Measurements from ENCODE around the gene TMED6. TPM values are rescaled to one million over a fixed set of nuclear protein-coding genes. Genes with fewer than 3 reads are reported as not detected.

Gene TMED6
- total and polyA plus RNA-seq, 4 donors: 0.24 to 0.95 (median 0.49) TPM

DNA sequence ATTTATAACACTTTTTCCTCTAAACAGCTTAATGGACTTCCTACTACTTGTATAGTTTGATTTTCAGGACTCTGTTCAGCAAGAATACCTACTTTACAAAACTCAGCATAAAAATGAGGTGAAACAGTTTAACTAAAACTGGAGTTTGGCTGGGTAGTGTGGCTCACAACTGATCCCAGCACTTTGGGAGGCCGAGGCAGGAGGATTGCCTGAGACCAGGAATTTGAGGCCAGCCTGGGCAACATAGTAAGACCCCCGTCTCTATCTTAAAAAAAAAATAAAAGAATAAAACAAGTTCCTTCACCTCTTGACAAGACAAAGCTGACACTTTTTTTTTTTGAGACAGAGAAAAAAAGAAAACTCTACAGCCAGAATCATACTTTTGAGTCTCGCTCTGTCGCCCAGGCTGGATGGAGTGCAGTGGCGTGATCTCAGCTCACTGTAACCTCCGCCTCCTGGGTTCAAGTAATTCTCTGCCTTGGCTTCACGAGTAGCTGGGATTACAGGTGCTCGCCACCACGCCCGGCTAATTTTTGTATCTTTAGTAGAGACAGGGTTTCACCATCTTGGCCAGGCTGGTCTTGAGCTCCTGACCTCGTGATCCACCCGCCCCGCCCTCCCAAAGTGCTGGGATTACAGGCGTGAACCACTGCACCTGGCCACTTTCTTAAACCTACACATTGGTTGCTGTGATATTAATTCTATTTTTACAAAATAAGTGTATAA lies 23.8 kb downstream of the TMED6 start:
- Histone ChIP-seq H3K9ac (ENCODE audit: insufficient read depth in 1 of 2, low read length in 2 of 2) (no peak overlapping the region), H3K36me3 (ENCODE audit: control insufficient read depth in 4 of 4, insufficient read depth in 4 of 4, low read length in 4 of 4) (peaks cover 14 to 44% (median 34%) of the 10 kb centered on the region in 4 donors)
- no peak for DNase-seq

DNA sequence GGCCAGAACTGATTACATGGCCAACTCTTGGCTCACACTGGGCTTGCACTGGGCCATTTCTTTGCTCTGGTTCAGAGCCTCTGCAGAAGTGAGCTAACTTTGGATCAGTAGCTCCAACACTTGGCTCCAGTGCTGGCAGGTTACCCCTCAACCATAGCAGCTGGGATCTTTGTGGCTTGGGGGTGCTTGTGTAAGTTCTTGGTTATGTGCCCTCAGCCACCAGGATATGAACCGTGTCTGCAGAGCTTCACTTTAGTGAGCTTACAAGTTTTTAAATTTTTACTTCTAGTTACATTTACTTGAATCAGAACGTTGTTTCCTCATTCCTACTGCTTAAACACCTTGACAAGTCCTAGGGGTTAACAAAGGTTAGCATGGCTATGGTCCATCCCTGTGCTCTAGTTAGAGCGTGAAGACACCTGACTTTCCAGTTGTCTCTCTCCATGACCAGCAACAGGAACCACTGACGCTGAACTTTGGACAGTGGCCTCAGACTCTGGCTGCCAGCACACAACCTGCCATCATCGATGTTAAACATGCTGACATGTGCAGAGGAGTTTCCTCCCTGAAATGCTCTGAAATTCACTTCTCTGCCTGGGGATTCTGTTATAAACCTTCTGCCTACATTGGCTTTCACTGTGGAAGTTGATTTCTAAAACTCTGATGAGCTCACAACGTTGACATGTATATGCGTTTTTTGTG lies 25.3 kb downstream of the TMED6 start:
- peaks cover 10 to 19% (median 17%) of the 10 kb centered on the region in 5 donors for H3K4me1 ChIP-seq (ENCODE audit: control insufficient read depth in 5 of 5, insufficient read depth in 5 of 5, low read length in 5 of 5)
- H3K27ac ChIP-seq (ENCODE audit: low read depth in 1 of 2, low read length in 1 of 2): no peak overlapping the region

More for the DNA sequence above, 23.8 kb downstream of the TMED6 start:
- TF ChIP-seq, protein P1, sequence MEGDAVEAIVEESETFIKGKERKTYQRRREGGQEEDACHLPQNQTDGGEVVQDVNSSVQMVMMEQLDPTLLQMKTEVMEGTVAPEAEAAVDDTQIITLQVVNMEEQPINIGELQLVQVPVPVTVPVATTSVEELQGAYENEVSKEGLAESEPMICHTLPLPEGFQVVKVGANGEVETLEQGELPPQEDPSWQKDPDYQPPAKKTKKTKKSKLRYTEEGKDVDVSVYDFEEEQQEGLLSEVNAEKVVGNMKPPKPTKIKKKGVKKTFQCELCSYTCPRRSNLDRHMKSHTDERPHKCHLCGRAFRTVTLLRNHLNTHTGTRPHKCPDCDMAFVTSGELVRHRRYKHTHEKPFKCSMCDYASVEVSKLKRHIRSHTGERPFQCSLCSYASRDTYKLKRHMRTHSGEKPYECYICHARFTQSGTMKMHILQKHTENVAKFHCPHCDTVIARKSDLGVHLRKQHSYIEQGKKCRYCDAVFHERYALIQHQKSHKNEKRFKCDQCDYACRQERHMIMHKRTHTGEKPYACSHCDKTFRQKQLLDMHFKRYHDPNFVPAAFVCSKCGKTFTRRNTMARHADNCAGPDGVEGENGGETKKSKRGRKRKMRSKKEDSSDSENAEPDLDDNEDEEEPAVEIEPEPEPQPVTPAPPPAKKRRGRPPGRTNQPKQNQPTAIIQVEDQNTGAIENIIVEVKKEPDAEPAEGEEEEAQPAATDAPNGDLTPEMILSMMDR (IDR thresholded peaks at IDR 0.05; ENCODE audit: control extremely low read depth, extremely low read depth): no peak
- H3K4me3 ChIP-seq: no peak overlapping the region
- H3K4me1 ChIP-seq (ENCODE audit: control insufficient read depth in 5 of 5, insufficient read depth in 5 of 5, low read length in 5 of 5): peaks cover 10 to 20% (median 17%) of the 10 kb centered on the region in 5 donors
- no peaks in the 10 kb centered on the region for H3K9me3 ChIP-seq (ENCODE audit: control insufficient read depth in 4 of 4, insufficient read depth in 3 of 4, low read length in 3 of 4)
- no peaks in the 10 kb centered on the region for H3K27me3 ChIP-seq (ENCODE audit: control insufficient read depth in 3 of 3, insufficient read depth in 3 of 3, low read length in 2 of 3)
- WGBS, 2 donors: 94 to 96% methylated on average over 14 of the region's 14 CpGs
- H3K27ac ChIP-seq (ENCODE audit: low read depth in 1 of 2, low read length in 1 of 2): no peak overlapping the region
- no peak for ATAC-seq (ENCODE audit: insufficient read depth, low FRiP score)

DNA sequence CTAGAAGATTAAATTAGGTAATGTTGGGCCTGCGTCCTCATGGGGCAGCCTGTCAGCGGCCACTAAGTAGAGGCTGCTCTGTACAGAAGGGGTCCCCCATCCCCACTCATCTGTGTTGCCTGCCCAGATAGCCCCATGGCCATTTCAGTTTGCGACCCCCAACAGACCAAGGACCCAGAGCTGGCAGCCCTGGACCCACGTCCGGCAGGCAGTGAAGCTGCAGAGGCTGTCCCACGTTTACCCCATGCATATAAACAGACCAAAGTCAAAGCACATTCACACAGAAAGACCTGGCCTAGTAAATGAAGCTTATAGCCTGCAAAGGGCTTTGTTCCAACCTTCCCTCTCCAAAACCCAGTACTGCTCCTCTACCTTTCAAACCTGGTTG lies 25.8 kb downstream of the TMED6 start:
- Histone ChIP-seq H3K27ac (ENCODE audit: low read depth in 1 of 2, low read length in 1 of 2) (no peak overlapping the region), H3K4me3 (no peak overlapping the region), H3K4me1 (ENCODE audit: control insufficient read depth in 5 of 5, insufficient read depth in 5 of 5, low read length in 5 of 5) (peaks cover 10 to 19% (median 14%) of the 10 kb centered on the region in 5 donors), H3K27me3 (ENCODE audit: control insufficient read depth in 3 of 3, insufficient read depth in 3 of 3, low read length in 2 of 3) (no peaks in the 10 kb centered on the region), H3K9ac (ENCODE audit: insufficient read depth in 1 of 2, low read length in 2 of 2) (no peak overlapping the region), H3K9me3 (ENCODE audit: control insufficient read depth in 4 of 4, insufficient read depth in 3 of 4, low read length in 3 of 4) (no peaks in the 10 kb centered on the region), H3K36me3 (ENCODE audit: control insufficient read depth in 4 of 4, insufficient read depth in 4 of 4, low read length in 4 of 4) (peaks cover 20 to 53% (median 37%) of the 10 kb centered on the region in 4 donors)
- ATAC-seq (ENCODE audit: insufficient read depth, low FRiP score) (no peak), DNase-seq (no peak)
- WGBS, 2 donors: 93% methylated on average over 6 of the region's 6 CpGs
- TF ChIP-seq, protein P1 (IDR thresholded peaks at IDR 0.05; ENCODE audit: control extremely low read depth, extremely low read depth): no peak

More for the DNA sequence above, 25.3 kb downstream of the TMED6 start:
- no peak overlapping the region for H3K9ac ChIP-seq (ENCODE audit: insufficient read depth in 1 of 2, low read length in 2 of 2)
- peaks cover 20 to 53% (median 34%) of the 10 kb centered on the region in 4 donors for H3K36me3 ChIP-seq (ENCODE audit: control insufficient read depth in 4 of 4, insufficient read depth in 4 of 4, low read length in 4 of 4)
- no peak for ATAC-seq (ENCODE audit: insufficient read depth, low FRiP score)
- H3K4me3 ChIP-seq: no peak overlapping the region
- no peaks in the 10 kb centered on the region for H3K9me3 ChIP-seq (ENCODE audit: control insufficient read depth in 4 of 4, insufficient read depth in 3 of 4, low read length in 3 of 4)
- 64 to 66% methylated on average over 7 of the region's 7 CpGs for WGBS, 2 donors
- H3K27me3 ChIP-seq (ENCODE audit: control insufficient read depth in 3 of 3, insufficient read depth in 3 of 3, low read length in 2 of 3): no peaks in the 10 kb centered on the region
- TF ChIP-seq, protein P1 (IDR thresholded peaks at IDR 0.05; ENCODE audit: control extremely low read depth, extremely low read depth): no peak
- DNase-seq: no peak

Measured in lung (tissue), 12 donors.